HepG2 (cell line): ENCODE data around the gene TMEM221. TPM values are rescaled to one million over a fixed set of nuclear protein-coding genes. Genes with fewer than 3 reads are reported as not detected.

Experiments used
- CEBPG ChIP-seq: IDR thresholded peaks from 2 replicates; pipeline ENCODE4 v1.6.1; 2016
- DBP ChIP-seq: sonication (generic); formaldehyde crosslinking; IDR thresholded peaks from 2 replicates; pipeline ENCODE4 v1.4.0; 2020; ENCODE audit warnings: missing genetic modification reagents; ENCODE audit errors: not compliant biosample characterization
- DMAP1 ChIP-seq: IDR thresholded peaks from 2 replicates; pipeline ENCODE4 v1.6.1; 2016
- ELF1 ChIP-seq: sonication (generic); formaldehyde crosslinking; IDR thresholded peaks from 2 replicates; pipeline ENCODE4 v1.4.0; 2020; ENCODE audit warnings: missing genetic modification reagents
- HNRNPL ChIP-seq: fragments of 200-400 bp; formaldehyde crosslinking; IDR thresholded peaks from 2 replicates; pipeline ENCODE4 v1.6.1; 2017; ENCODE audit warnings: mild to moderate bottlenecking, low read depth, low read length
- KLF15 ChIP-seq: sonication (generic); formaldehyde crosslinking; IDR thresholded peaks from 2 replicates; pipeline ENCODE4 v1.8.1; 2023; ENCODE audit warnings: borderline replicate concordance, mild to moderate bottlenecking, inconsistent platforms, missing genetic modification reagents, mixed read lengths
- NCOA2 ChIP-seq: sonication (generic); formaldehyde crosslinking; IDR thresholded peaks from 2 replicates; pipeline ENCODE4 v1.8.0; 2022; ENCODE audit warnings: inconsistent platforms
- RFX1 ChIP-seq: fragments of 450-650 bp; IDR thresholded peaks from 2 replicates; pipeline ENCODE4 v1.6.1; 2017
- SALL1 ChIP-seq: sonication (generic); formaldehyde crosslinking; IDR thresholded peaks from 2 replicates; pipeline ENCODE4 v1.8.0; 2022; ENCODE audit warnings: mild to moderate bottlenecking, missing genetic modification reagents
- SIX1 ChIP-seq: sonication (generic); formaldehyde crosslinking; IDR thresholded peaks from 2 replicates; pipeline ENCODE4 v1.4.0; 2020; ENCODE audit warnings: missing genetic modification reagents, borderline replicate concordance
- SOX6 ChIP-seq, 2 experiments: fragments of 450-650 bp in 1 of 2; sonication (generic) in 1 of 2; formaldehyde crosslinking in 1 of 2; IDR thresholded peaks; 2 replicates each; pipeline versions ENCODE4 v1.4.0 to v1.6.1; 2017 to 2020; ENCODE audit warnings: antibody characterized with exemption in 1 of 2, mild to moderate bottlenecking in 1 of 2, missing genetic modification reagents in 1 of 2
- TAF1 ChIP-seq: sonication (generic); formaldehyde crosslinking; IDR thresholded peaks from 2 replicates; pipeline ENCODE4 v1.4.0; 2020; ENCODE audit warnings: missing genetic modification reagents
- TCF7 ChIP-seq: sonication (generic); IDR thresholded peaks from 2 replicates; pipeline ENCODE4 v1.6.1; 2016; ENCODE audit warnings: antibody characterized with exemption, low read depth
- XRCC5 ChIP-seq: fragments of 200-400 bp; formaldehyde crosslinking; optimal IDR thresholded peaks from 2 replicates; pipeline ENCODE3; 2017; ENCODE audit warnings: mild to moderate bottlenecking, low read length
- ZNF264 ChIP-seq: sonication (generic); formaldehyde crosslinking; IDR thresholded peaks from 2 replicates; pipeline ENCODE4 v1.4.0; 2020; ENCODE audit warnings: missing genetic modification reagents
- ZNF430 ChIP-seq: sonication (generic); formaldehyde crosslinking; IDR thresholded peaks from 2 replicates; pipeline ENCODE4 v1.9.0; 2021; ENCODE audit warnings: mild to moderate bottlenecking, missing genetic modification reagents
- ZNF451 ChIP-seq: sonication (generic); formaldehyde crosslinking; IDR thresholded peaks from 2 replicates; pipeline ENCODE4 v1.5.0; 2020; ENCODE audit warnings: mild to moderate bottlenecking, missing genetic modification reagents
- ZNF761 ChIP-seq: sonication (generic); formaldehyde crosslinking; conservative IDR thresholded peaks from 2 replicates; pipeline ENCODE4 v1.4.0; 2020; ENCODE audit warnings: mild to moderate bottlenecking, missing genetic modification reagents
- ZNF768 ChIP-seq: sonication (generic); formaldehyde crosslinking; IDR thresholded peaks from 2 replicates; pipeline ENCODE4 v1.4.0; 2020; ENCODE audit warnings: missing genetic modification reagents
- ZSCAN31 ChIP-seq: sonication (generic); formaldehyde crosslinking; IDR thresholded peaks from 2 replicates; pipeline ENCODE4 v1.5.0; 2020; ENCODE audit warnings: low read depth, mild to moderate bottlenecking, missing genetic modification reagents
- polyA plus RNA-seq, 8 experiments: library from polyadenylated mRNA; depleted of rRNA in 3 of 8; stranded (reverse) in 7 of 8; unstranded in 1 of 8; fragments of >200 nt; fragmentation: Illumina TruSeq in 4 of 8; extraction: Trizol in 4 of 8; gene quantifications; 2 replicates each; pipeline versions ENCODE4 v1.2.1 to v1.2.3, GENCODE V29; 2011 to 2016; ENCODE audit warnings: low read depth in 4 of 8, missing spikeins in 1 of 8, mixed read lengths in 1 of 8; ENCODE audit not compliant: insufficient read depth in 1 of 8
- total RNA-seq, 5 experiments: library from RNA; depleted of rRNA; stranded (reverse); fragments of >200 nt; fragmentation: Illumina TruSeq; extraction: Trizol; gene quantifications; 2 replicates each; pipeline ENCODE4 v1.2.3, GENCODE V29; 2016; ENCODE audit warnings: low read depth in 1 of 5
- TF ChIP-seq, protein P1 (sequence below): sonication (generic); formaldehyde crosslinking; IDR thresholded peaks from 2 replicates; pipeline ENCODE4 v1.4.0; 2020; ENCODE audit warnings: missing genetic modification reagents

TMEM221 gene
- total and polyA plus RNA-seq, 2 of the 13 experiments (the other 11 are each of a cell fraction or from before 2014, with no cell fraction given): 0.33 to 0.77 TPM

- TF ChIP-seq ZNF264 (CRISPR knock-in tag): 0 out of 2 replicates have a peak, but pooled peaks have one; percentile 27
- TF ChIP-seq DMAP1: peak; percentile 41; the same call in 1 of the 2 replicates
- TF ChIP-seq TAF1 (CRISPR knock-in tag): peak; percentile 16; the same call in 1 of the 2 replicates
- TF ChIP-seq HNRNPL: peak; percentile 96
- peak; percentile 67 for TF ChIP-seq DBP (CRISPR knock-in tag)
- TF ChIP-seq, protein P1, sequence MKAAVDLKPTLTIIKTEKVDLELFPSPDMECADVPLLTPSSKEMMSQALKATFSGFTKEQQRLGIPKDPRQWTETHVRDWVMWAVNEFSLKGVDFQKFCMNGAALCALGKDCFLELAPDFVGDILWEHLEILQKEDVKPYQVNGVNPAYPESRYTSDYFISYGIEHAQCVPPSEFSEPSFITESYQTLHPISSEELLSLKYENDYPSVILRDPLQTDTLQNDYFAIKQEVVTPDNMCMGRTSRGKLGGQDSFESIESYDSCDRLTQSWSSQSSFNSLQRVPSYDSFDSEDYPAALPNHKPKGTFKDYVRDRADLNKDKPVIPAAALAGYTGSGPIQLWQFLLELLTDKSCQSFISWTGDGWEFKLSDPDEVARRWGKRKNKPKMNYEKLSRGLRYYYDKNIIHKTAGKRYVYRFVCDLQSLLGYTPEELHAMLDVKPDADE: no peak
- TF ChIP-seq ZNF430 (CRISPR knock-in tag): 0 out of 2 replicates have a peak, but pooled peaks have one; percentile 51
- TF ChIP-seq SALL1: no peak; the same call in 1 of the 2 replicates
- TF ChIP-seq KLF15: no peak
- TF ChIP-seq SIX1 (CRISPR knock-in tag): peak; percentile 99
- peak; percentile 74 for TF ChIP-seq XRCC5
- peak; percentile 98; the same call in 1 of the 2 replicates for TF ChIP-seq ZNF768 (CRISPR knock-in tag)
- peak; percentile 39; the same call in 1 of the 2 replicates for TF ChIP-seq ZNF761 (CRISPR knock-in tag)
- 0 out of 2 replicates have a peak, but pooled peaks have one; percentile 49 for TF ChIP-seq ZSCAN31 (CRISPR knock-in tag)
- TF ChIP-seq NCOA2 (CRISPR knock-in tag): 0 out of 2 replicates have a peak, but pooled peaks have one; percentile 56
- TF ChIP-seq ELF1 (CRISPR knock-in tag): peak; percentile 85
- TF ChIP-seq TCF7: peak; percentile 62; the same call in 1 of the 2 replicates
- TF ChIP-seq SOX6 (IDR thresholded peaks at IDR 0.05): no peak
- TF ChIP-seq SOX6 (CRISPR knock-in tag; IDR thresholded peaks at IDR 0.05): peak; percentile 55
- peak; percentile 21; the same call in 1 of the 2 replicates for TF ChIP-seq ZNF451 (CRISPR knock-in tag)
- TF ChIP-seq RFX1: no peak
- TF ChIP-seq CEBPG: peak; percentile 42; the same call in 1 of the 2 replicates
- TF ChIP-seq, all 625 proteins: peak for 105
These were observed 27.2 kb upstream of the TMEM221 start (continued) for GRCh38 chr19:17475541-17476115.
